Stimulated activated CD8-positive, alpha-beta memory T cell treated with anti-CD3 and anti-CD28 coated beads, Interleukin-7, amount 100 ng/mL, for 48 hours (primary cell): ENCODE results near the gene SETDB2.
A peak's percentile ranks its signal among the peaks of the same experiment; 100 is the strongest.

ENCODE experiments used
- DNase-seq, 2 donors: peaks; one replicate each; pipeline ENCODE4 v3.0.0-alpha.2; 2020; ENCODE audit warnings: low read depth in 1 of 2; ENCODE audit errors: extremely low read depth in 1 of 2

SETDB2 gene

GRCh38 chr13:49464621-49465325, 20.7 kb downstream of the SETDB2 start:
- DNase-seq = no peak

- no peak for DNase-seq
Measured at GRCh38 chr13:49466292-49466838, 22.3 kb downstream of the SETDB2 start.

GRCh38 chr13:49472186-49472585, 28.1 kb downstream of the SETDB2 start:
- no peak for DNase-seq

- no peak for DNase-seq
Measured at GRCh38 chr13:49476529-49476928, 32.5 kb downstream of the SETDB2 start.

GRCh38 chr13:49481788-49482187, 37.7 kb downstream of the SETDB2 start:
- DNase-seq = no peak

GRCh38 chr13:49488563-49488962, 44.5 kb downstream of the SETDB2 start:
- no peak for DNase-seq

- no peak for DNase-seq
Measured at GRCh38 chr13:49494645-49495044, 50.6 kb downstream of the SETDB2 start.

- DNase-seq = peak; percentile 81 to 92
Measured at GRCh38 chr13:49495783-49496762, 52.0 kb downstream of the SETDB2 start, which contains the start of gene PHF11. Gene PHF11, plus strand, starts transcription at chr13:49495953. Its CDS starts 49 bp downstream, at chr13:49496002.

- peak in 1 of 2 donors; percentile 51 for DNase-seq
Measured at GRCh38 chr13:49496837-49497236, 52.8 kb downstream of the SETDB2 start.

GRCh38 chr13:49497272-49497671, 53.2 kb downstream of the SETDB2 start:
- no peak for DNase-seq

GRCh38 chr13:49498206-49498605, 54.1 kb downstream of the SETDB2 start:
- no peak for DNase-seq

GRCh38 chr13:49499889-49500660, 56.0 kb downstream of the SETDB2 start:
- DNase-seq = no peak

- DNase-seq = no peak
Measured at GRCh38 chr13:49502954-49503353, 58.9 kb downstream of the SETDB2 start.

- DNase-seq = no peak
Measured at GRCh38 chr13:49503951-49504350, 59.9 kb downstream of the SETDB2 start.

GRCh38 chr13:49512578-49512977, 68.5 kb downstream of the SETDB2 start:
- no peak for DNase-seq

GRCh38 chr13:49516467-49516866, 72.4 kb downstream of the SETDB2 start:
- no peak for DNase-seq

GRCh38 chr13:49517461-49517860, 73.4 kb downstream of the SETDB2 start:
- DNase-seq = no peak

GRCh38 chr13:49521224-49521623, 77.2 kb downstream of the SETDB2 start:
- no peak for DNase-seq

GRCh38 chr13:49524740-49525501, 80.8 kb downstream of the SETDB2 start:
- DNase-seq = no peak

- DNase-seq = no peak
Measured at GRCh38 chr13:49527123-49527522, 83.0 kb downstream of the SETDB2 start.
